Measurements from ENCODE around the gene ABCF1.

- TF ChIP-seq CTCF (IDR thresholded peaks at IDR 0.05) (no peak), POLR2A (IDR thresholded peaks at IDR 0.05) (no peak)
Measured at GRCh38 chr6:30533460-30534294, 37.6 kb upstream of the ABCF1 start.

Data from lower leg skin (tissue), 3 donors.